Measurements from ENCODE around the gene TACR1.

DNA sequence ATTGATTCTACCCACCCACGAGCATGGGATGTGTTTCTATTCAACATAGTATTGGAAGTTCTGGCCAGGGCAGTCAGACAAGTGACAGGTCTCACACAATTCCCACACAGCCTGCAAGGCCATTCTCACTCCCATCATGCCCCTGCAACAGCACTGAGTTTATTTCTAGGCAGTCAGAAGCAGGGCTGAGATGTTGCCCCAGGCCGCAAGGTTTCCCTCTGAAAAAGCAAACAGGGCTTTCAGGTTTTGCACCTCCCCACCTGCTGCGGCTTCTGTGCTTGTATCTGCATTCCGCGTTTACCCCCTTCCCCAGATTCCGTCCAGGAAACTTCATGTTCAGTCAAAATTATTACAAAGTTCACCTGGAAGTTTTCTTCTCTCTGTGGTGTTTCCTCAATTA is 9.4 kb upstream of the TACR1 start:
- TF ChIP-seq POLR2AphosphoS5 (IDR thresholded peaks at IDR 0.05) (no peak), EP300 (IDR thresholded peaks at IDR 0.05) (no peak), POLR2A (IDR thresholded peaks at IDR 0.05) (no peak)
